GM18873 (cell line): ENCODE results near the gene MTM1.

ENCODE experiments used
- ATAC-seq: cut with Tn5 transposase; IDR thresholded peaks from one replicate; pipeline ENCODE4 v1.9.1; 2021; ENCODE audit warnings: mild to moderate bottlenecking, moderate library complexity, moderate number of reproducible peaks; ENCODE audit not compliant: unreplicated experiment, low FRiP score

The MTM1 gene

GRCh38 chrX:150599226-150599625 lies 30.8 kb downstream of the MTM1 start:
- ATAC-seq: no peak

- ATAC-seq: no peak
Measured at GRCh38 chrX:150602296-150602695, 33.9 kb downstream of the MTM1 start.

- ATAC-seq: no peak
Measured at GRCh38 chrX:150602743-150603142, 34.3 kb downstream of the MTM1 start.

GRCh38 chrX:150605603-150606002 lies 37.2 kb downstream of the MTM1 start:
- ATAC-seq: no peak

- no peak for ATAC-seq
Measured at GRCh38 chrX:150607201-150607600, 38.8 kb downstream of the MTM1 start.

GRCh38 chrX:150610043-150610442 lies 41.6 kb downstream of the MTM1 start:
- no peak for ATAC-seq

- ATAC-seq: no peak
Measured at GRCh38 chrX:150610446-150610845, 42.0 kb downstream of the MTM1 start.

GRCh38 chrX:150615356-150615755 lies 46.9 kb downstream of the MTM1 start:
- ATAC-seq: no peak

- no peak for ATAC-seq
Measured at GRCh38 chrX:150616179-150616862, 47.9 kb downstream of the MTM1 start.

- ATAC-seq: no peak
Measured at GRCh38 chrX:150616863-150617198, 48.4 kb downstream of the MTM1 start.

GRCh38 chrX:150621652-150622051 lies 53.2 kb downstream of the MTM1 start:
- no peak for ATAC-seq

GRCh38 chrX:150623583-150623982 lies 55.2 kb downstream of the MTM1 start:
- ATAC-seq: no peak

- no peak for ATAC-seq
Measured at GRCh38 chrX:150625097-150625496, 56.7 kb downstream of the MTM1 start.

GRCh38 chrX:150625875-150626274 lies 57.5 kb downstream of the MTM1 start:
- no peak for ATAC-seq

- ATAC-seq: no peak
Measured at GRCh38 chrX:150627957-150628356, 59.5 kb downstream of the MTM1 start.

GRCh38 chrX:150635952-150636351 lies 67.5 kb downstream of the MTM1 start:
- ATAC-seq: peak; percentile 91

GRCh38 chrX:150642423-150642822 lies 74.0 kb downstream of the MTM1 start:
- no peak for ATAC-seq

- no peak for ATAC-seq
Measured at GRCh38 chrX:150643271-150643670, 74.8 kb downstream of the MTM1 start.

- ATAC-seq: no peak
Measured at GRCh38 chrX:150643958-150644357, 75.5 kb downstream of the MTM1 start.

GRCh38 chrX:150644422-150644821 lies 76.0 kb downstream of the MTM1 start:
- ATAC-seq: no peak

- no peak for ATAC-seq
Measured at GRCh38 chrX:150647331-150647730, 78.9 kb downstream of the MTM1 start.

GRCh38 chrX:150648296-150648940 lies 80.0 kb downstream of the MTM1 start:
- no peak for ATAC-seq
